Activated CD8-positive, alpha-beta memory T cell treated with anti-CD3 and anti-CD28 coated beads, Interleukin-2, amount 50 U/mL, for 1 hour (primary cell): ENCODE results near the gene PTPN13.

ENCODE experiments used
- DNase-seq: peaks from one replicate; pipeline ENCODE4 v3.0.0-alpha.2; 2020; ENCODE audit errors: extremely low read depth

PTPN13 gene, protein sequence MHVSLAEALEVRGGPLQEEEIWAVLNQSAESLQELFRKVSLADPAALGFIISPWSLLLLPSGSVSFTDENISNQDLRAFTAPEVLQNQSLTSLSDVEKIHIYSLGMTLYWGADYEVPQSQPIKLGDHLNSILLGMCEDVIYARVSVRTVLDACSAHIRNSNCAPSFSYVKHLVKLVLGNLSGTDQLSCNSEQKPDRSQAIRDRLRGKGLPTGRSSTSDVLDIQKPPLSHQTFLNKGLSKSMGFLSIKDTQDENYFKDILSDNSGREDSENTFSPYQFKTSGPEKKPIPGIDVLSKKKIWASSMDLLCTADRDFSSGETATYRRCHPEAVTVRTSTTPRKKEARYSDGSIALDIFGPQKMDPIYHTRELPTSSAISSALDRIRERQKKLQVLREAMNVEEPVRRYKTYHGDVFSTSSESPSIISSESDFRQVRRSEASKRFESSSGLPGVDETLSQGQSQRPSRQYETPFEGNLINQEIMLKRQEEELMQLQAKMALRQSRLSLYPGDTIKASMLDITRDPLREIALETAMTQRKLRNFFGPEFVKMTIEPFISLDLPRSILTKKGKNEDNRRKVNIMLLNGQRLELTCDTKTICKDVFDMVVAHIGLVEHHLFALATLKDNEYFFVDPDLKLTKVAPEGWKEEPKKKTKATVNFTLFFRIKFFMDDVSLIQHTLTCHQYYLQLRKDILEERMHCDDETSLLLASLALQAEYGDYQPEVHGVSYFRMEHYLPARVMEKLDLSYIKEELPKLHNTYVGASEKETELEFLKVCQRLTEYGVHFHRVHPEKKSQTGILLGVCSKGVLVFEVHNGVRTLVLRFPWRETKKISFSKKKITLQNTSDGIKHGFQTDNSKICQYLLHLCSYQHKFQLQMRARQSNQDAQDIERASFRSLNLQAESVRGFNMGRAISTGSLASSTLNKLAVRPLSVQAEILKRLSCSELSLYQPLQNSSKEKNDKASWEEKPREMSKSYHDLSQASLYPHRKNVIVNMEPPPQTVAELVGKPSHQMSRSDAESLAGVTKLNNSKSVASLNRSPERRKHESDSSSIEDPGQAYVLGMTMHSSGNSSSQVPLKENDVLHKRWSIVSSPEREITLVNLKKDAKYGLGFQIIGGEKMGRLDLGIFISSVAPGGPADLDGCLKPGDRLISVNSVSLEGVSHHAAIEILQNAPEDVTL (N-terminal part only)

DNA sequence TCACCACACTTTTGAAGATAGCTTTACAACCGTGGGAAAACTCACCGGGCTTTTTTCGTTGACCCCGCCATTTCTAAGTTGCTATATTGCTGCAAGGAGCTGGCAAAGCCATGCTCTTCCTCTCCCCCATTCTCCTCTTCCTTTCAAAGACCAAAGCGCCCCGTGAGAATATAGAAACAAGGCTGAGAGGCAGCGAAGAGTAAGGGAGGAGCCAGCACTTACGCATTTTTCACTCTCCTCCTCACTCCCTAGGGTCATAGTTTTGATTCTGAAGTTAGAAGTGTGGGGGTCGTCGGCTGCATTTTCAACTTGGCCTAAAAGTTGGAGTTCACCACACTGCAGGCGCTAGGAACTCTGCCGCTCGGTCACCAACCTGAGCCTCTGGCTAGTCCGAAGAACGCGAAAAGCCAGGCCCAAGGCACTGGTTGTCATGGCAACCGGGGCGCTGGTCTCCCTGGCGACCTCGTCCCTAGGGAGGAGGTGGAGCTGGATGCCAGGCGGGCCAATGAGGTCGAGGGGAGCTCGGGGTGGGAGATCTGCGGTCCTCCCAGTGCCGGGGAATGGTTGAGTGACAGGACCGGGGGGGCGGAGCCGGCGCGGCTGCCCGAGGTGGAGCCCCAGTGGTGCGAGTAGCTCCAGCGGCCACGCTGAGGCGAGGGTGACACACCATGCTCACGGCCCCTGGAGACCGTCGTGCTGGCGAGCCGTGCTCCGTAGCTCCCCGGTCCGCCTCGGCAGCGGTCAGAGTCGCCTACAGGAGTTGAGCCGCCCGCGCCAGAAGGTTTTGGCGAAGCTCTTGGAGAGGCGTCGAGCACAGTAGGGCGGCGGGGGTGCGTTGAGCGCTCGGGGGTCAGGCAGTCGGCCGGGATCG, at the start of gene PTPN13:
PTPN13 (plus strand) TSS at position 628 of the 871 bp plus-strand sequence. CDS start 40,942 bp downstream, outside the sequence.
- DNase-seq, result no peak

DNA sequence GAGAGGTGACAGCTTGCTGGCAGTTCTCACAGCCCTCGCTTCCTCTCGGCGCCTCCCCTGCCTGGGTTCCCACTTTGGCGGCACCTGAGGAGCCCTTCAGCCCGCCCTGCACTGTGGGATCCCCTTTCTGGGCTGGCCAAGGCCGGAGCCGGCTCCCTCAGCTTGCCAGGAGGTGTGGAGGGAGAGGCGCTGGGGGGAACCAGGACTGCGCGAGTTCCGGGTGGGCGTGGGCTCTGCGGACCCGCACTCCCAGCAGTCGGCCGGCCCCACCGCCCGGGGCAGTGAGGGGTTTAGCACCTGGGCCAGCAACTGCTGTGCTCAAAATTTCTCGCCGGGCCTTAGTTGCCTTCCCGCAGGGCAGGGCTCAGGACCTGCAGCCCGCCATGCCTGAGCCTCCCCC, 47.0 kb upstream of the PTPN13 start:
- no peak for DNase-seq

DNA sequence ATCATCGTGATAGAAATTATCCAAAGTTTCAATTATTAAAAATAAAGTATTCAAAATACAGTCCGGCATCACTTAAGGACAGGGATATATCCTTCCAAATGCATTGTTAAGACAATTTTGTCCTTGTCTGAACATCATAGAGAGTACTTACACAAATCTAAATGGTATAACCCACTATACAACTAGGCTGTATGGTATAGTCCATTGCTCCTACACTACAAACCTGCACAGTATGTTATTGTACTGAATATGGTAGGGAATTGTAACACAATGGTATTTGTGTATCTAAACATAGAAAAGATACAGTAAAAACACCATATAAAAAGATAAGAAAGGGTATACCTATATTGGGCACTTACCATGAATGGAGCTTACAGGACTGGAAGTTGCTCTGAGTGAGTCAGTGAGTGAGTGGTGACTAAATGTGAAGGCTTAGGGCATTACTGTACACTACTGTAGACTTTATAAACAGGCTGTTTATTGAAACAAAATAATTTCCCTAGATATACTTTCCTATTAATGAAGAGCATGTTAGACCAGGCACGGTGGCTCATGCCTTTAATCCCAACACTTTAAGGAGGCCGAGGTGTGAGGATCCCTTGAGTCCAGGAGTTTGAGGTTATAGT, 44.8 kb upstream of the PTPN13 start:
- no peak for DNase-seq

DNA sequence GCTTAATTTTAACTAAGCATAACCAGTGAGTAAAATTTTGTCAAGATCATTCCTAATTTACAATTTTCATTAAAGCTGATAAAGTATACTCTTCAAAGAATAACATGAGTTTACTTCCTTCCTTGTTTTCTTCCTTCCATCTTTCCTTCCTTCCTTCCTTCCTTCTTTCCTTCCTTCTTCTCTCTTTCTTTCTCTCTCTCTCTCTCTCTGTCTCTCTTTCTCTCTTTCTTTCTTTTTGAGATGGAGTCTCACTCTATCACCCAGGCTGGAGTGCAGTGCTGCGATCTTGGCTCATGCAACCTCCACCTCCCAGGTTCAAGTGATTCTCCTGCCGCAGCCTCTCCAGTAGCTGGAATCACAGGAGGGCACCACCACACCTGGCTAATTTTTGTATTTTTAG, 42.7 kb upstream of the PTPN13 start:
- no peak for DNase-seq

DNA sequence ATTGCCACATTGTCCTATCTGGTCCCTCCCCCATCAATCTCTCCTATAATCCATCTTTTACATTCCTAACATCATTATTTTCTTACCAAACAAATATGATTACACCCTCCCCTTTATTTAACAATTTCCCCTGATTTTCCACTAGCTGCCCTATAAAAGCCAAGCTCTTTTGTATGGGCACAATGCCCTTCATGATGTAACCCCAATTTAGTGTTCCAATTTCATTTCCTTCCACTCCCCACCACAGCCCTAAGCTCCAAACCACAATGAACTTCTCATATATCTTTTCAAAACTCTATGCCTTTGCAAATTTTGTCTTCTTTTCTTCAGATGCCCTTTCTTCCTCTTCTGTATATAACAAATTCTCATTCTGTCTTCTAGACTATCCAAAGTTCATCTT, 39.5 kb upstream of the PTPN13 start:
- DNase-seq, result no peak

DNA sequence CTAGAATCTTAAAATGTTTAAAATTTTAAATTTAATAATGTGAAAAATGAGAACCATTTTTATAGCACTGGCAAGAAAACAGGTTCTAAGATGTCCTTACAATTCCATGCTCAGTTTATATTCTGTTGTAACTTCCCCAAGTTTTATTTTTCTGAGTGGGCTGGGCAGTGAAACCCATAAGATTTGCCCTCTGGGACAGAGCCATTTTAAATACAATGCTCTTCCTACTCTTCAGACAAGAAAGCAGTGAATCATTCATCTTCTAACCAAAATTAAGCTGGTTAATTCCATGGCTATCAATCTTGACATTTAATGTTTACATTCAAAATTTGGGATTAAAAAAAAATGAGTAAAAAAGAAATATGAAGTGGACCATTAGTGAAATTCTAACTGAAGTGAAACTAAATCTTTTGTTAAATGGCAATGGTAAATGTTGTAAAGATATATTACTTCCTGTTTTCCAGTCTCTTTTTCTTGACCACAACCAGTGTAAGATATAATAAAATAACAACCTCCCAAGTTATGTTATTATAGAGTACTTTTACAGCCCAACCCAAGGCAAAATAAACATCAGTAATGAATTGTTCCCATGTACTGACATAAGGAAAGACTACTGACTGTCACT, 37.2 kb upstream of the PTPN13 start:
- no peak for DNase-seq

DNA sequence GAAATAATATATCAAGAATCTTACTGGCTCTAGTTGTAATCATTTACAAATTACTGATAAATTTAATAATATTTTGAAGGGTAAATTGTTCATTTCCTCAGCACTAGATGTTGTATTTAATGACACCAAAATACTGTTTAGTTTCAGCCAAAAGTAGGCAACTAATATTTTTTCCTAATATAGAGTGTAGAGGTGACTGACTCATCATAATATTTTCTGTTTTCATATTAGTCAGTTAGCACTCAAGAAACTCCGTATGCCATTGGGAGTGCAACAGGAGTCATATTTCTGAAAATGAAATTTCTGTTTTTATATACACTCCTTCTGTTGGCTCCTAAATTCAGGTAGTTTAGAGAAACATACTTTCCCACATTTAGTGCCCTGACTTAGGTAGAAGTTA, 36.6 kb upstream of the PTPN13 start:
- DNase-seq, result no peak

DNA sequence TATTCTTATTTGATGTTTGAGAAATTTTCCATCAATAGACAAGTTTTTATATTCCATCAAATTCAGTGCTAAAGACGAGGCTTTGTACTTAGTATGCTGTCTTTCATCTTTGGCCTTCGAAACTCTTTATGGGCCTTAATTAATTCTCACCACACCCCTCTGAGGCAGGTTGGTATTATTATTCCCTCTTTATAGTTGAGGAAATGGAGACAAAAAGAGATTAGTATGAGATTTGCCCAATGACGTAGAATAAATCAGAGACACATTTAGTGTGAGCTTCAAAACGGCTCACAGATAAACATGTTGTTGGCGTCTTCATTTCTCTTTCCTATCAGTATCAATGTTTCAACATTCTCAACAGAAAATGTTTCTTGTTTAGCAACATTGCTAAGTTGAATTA, 35.9 kb upstream of the PTPN13 start:
- DNase-seq, result no peak

DNA sequence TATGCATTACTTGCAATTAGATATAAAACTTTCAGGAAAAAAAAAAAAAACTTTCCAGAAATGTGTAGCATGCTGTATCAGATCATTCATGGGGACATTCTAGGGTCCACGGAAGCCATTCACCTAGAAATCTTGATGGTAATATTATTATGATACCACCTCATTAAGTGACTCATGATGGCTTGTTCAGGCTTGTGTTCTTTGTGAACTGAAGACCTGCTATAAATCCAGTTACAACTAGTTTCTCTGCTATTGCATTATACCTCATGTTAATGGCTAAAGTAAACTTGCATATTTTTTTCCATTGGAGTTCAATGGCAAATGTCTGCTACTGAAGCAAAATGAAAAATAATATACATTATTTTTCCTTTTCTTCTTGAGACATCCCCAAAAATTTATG, 35.3 kb upstream of the PTPN13 start:
- DNase-seq, result no peak

DNA sequence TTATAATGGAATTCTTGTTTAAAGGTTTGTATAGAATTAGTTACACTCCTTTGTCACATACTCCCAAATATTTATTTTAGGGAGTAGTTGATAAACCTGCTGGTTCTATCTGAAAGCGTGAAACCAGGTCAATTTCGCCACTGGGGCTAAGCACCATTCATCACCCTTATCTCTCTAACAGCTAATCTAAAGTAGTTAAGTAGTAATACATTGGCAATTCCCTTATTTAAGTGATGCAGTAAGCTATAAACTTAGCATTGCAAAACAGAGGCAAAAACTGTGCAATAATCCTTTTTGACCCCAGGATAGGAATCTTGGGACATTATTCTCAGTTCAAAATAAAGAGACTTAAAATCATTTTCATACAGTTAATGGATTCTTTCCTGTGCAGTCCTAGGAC, 33.7 kb upstream of the PTPN13 start:
- no peak for DNase-seq

DNA sequence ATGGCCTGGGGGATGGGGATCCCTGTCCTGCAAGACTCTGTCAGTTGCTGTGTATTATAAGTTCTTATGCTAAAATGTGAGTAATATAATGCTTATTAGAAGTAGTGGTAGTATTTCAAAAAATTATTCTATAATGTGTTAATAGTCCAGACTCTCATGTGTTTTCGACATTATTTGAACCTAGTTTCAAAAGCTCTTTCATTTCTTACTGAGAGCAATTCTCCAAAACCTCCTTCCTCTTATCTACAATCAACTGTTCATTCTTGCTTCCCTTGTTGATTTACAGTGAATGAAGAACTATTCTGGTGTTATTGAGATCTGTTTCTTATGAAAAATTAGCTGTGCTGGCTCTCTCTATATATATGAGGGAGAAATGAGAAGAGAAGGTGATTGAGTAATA, 32.9 kb upstream of the PTPN13 start:
- DNase-seq, result no peak

DNA sequence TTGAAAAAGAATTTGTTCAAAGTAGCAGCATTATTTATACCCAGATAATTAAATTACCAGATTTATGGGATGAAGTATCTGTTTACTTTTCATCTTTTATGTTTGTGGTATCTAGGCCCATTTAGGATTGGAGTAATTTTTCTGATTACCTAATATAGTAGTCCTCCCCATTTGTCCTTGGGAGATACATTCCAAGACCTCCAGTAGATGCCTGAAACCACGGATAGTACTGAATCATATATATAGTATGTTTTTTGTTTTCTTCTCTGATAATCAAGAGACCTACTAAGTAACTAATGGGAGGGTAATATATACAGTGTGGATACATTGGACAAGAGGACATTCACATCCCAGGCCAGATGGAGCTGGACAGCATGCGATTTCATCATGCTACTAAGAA, 30.7 kb upstream of the PTPN13 start:
- no peak for DNase-seq

DNA sequence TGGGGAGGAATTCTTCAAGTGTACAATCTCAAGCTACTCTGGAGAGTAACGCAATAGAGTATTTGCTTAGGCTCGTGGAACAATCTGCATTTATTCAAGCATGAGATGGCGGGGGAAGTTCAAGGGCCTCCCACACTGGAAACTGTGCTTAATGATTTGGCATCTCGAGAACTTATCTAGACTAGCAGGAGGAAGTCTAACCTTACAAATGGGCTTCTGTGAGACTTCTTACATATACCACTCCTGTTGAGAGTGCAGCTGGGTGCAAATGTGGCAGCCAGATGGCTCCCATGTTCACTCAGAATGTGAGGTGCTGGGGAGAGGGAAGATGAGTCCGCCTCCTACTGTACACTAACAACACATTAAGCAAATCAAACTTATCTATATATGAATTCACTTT, 29.3 kb upstream of the PTPN13 start:
- DNase-seq, result no peak

DNA sequence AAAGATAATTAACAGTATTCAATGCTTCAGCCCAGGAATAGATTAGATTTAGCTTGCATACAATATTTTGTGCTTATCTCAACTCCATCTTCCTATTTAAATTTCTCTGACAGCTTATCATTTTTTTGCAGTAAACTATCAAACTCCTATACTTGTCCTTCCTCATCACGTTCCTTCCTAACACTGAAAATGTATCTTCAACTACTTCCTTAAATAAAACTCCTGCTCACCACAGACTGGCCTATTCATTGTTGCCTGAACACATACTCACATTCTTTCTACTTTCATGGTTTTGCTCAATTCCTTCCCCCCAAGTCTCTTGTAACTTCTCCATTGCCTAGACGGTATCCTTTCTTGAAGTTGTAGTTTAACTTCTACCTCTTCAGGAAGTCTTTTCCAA, 28.5 kb upstream of the PTPN13 start:
- DNase-seq, result no peak

DNA sequence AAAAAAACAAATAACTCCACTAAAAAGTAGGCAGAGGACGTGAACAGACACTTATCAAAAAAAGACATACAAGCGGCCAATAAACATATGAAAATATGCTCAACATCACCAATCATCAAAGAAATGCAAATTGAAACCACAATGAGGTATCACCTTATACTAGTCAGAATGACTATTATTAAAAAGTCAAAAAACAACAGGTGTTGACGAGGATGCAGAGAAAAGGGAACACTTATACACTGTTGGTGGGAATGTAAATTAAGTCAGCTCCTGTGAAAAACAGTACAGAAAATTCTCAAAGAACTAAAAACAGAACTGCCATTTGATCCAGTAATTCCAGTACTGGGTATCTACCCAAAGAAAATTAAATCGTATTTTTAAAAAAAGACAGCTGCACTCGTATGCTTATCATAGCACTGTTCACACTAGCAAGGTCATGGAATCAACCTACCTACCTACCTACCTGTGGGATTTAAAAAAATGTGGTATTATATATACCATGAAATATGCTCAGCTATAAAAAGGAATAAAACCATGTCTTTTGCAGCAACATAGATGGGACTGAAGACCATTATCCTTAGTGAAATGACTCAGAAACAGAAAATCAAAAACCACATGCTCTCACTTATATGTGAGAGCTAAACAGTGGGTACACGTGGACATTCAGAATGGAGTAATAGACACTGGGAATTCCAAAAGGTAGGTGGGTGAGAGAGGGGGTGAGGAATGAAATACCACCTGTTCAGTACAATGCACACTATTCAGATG, 24.8 kb upstream of the PTPN13 start:
- no peak for DNase-seq

DNA sequence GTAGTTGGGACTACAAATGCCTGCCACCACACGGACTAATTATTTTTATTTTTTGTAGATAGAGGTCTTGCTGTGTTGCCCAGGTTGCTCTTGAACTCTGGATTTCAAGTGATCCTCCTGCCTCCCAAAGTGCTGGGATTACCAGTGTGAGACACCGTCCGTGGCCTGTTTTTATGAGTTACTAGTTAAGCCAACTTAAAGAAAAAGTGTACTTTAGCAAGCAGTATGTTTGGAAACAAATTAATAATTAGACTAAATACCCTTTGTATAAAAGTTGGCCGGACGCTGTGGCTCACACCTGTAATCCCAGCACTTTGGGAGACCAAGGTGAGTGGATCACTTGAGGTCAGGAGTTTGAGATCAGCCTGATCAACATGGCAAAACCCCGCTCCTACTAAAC, 14.2 kb upstream of the PTPN13 start:
- DNase-seq, result no peak

DNA sequence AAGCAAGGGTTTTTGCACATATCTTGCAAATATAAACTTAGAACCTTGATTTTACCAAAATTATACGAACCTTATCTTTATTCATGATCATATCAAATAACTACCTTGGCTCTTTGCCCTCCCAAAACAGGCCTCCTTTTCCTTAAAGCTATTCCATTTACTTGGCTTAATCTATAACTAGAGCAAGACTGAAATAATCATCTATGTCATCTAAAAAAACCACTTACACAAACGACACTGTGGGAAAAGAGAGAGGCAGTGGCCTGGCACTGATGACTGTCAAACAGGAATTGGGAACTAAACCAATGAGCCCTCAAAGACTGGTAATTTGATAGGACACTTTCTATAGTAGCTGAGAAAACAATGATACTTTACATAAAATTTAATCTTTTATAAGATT, 11.7 kb upstream of the PTPN13 start:
- DNase-seq, result no peak

DNA sequence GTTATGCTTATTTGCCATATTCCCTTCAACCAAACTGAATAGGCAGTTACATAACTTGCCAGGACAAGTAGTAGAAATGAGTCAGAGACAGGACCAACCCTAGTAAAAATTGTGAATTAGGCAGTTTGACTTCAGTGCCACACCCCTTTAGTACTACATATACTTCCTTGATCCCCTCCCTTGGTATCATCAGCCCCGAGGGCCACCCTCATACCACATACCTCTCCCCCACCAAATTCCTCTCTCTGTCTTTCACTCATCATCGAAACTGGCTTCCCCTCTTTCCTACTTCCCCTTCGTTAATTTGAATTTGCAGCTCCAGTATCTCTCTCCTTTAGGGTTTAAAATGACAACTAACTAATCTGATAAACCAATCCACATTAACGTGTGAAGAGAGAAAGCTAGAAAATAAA, 7.9 kb upstream of the PTPN13 start:
- DNase-seq, result no peak

DNA sequence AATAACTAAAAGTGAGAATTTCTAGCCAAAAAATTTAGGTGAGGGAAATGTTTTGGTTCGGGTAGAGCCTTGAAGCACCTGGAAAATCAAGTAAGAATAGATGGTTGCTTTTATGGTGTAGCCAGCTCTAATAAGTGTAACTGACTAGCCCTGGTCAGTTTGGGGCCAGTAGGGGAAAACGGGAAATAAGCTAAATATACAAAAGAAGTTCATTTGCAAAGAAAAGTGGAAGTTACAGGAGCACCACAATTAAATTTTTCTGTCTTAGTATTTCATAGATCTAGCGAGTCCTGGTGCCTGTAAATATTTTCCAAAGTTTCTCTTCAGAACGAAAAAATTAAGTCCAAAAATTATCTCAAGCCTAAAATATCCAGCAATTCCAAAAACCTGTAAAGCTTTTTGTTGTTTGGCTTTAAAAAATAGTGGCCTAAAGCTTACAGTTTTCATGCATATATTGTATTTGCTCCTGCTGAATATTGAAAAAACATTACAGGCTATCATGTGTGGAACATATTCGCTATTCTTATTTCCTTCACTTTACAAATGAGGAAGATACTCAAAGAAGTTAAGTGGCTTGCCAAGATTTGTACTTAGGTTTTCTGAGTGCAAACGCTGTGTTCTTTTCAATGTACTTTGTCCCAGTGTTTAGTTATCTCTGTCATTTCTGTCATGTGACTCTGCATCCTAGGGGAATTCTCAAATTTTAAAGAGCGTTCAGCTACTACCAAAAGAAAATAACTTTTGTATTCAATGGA, 7.3 kb upstream of the PTPN13 start:
- no peak for DNase-seq
